ENCODE data around the gene BBS10. TPM values are rescaled to one million over a fixed set of nuclear protein-coding genes. Genes with fewer than 3 reads are reported as not detected.

The BBS10 gene
- total and polyA plus RNA-seq, 2 of the 13 experiments (the other 11 are each of a cell fraction or from before 2014, with no cell fraction given) = 4.9 to 7.4 TPM

DNA sequence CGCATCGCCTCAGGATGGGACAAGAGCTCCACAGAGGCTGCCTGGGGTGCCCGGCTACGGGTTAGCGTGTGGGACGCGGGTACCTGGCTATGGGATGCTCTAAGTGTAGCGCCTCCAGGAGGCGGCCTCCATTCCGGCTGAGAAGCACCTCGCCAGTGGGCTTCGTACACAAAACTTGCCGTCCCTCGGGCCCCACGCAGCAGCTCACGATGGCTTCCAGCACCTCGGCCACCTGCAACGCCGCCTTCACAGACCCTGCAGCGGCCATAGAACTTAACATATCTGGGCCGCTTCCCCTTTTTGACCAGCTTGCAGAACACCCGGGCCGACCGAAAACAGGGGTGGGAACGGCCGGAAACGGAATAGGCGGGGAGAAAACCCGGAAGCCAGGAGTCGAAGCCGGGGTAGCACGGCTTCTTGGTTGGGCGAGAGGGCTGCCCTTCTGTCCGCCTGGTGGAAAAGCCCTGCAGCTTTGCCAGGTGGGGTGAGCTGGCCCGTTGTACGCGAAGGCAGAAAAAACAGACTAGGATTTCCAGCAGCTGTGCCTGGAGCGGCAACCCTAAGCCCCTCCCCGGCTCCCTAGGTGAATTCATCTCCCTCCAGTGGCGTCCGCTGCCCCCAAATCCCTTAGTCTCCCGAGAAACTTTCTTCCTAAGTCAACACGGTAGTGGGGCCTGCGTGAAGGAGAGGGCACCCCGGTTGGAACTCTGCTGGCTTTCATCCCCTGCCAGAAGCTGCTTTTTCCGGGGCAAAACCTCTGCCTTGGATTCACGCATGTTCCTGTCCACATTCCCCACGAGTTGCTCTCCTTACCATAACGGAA, at the start of gene BBS10 (continued):
- peak; percentile 69; the same call in 1 of the 2 replicates for TF ChIP-seq E2F2 (CRISPR knock-in tag; IDR thresholded peaks at IDR 0.05; ENCODE audit: borderline replicate concordance)
- TF ChIP-seq ZNF749 (CRISPR knock-in tag; IDR thresholded peaks at IDR 0.05; ENCODE audit: borderline replicate concordance) = peak; percentile 75; the same call in 1 of the 2 replicates
- TF ChIP-seq SNAPC5 (CRISPR knock-in tag; IDR thresholded peaks at IDR 0.05; ENCODE audit: borderline replicate concordance) = no peak
- TF ChIP-seq ZNF501 (CRISPR knock-in tag; IDR thresholded peaks at IDR 0.05) = peak; percentile 90
- no peak for TF ChIP-seq ZNF660 (CRISPR knock-in tag; IDR thresholded peaks at IDR 0.05; ENCODE audit: borderline replicate concordance, low read depth)
- peak; percentile 60; the same call in 1 of the 2 replicates for TF ChIP-seq EEA1 (CRISPR knock-in tag; IDR thresholded peaks at IDR 0.05; ENCODE audit: borderline replicate concordance)
- no peak for TF ChIP-seq CHCHD3 (CRISPR knock-in tag; IDR thresholded peaks at IDR 0.05)
- no peak; the same call in 1 of the 2 replicates for TF ChIP-seq MEF2D (CRISPR knock-in tag; IDR thresholded peaks at IDR 0.05)
- no peak for TF ChIP-seq ZNF577 (CRISPR knock-in tag; IDR thresholded peaks at IDR 0.05; ENCODE audit: borderline replicate concordance, low read depth)
- TF ChIP-seq CENPX (CRISPR knock-in tag; IDR thresholded peaks at IDR 0.05) = no peak
- TF ChIP-seq ZNF687 (CRISPR knock-in tag; IDR thresholded peaks at IDR 0.05) = peak; percentile 94
- TF ChIP-seq REST (IDR thresholded peaks at IDR 0.05; ENCODE audit: borderline replicate concordance in 1 of 2, low read depth in 1 of 2, low read length in 2 of 2) = peak in 1 of 2 experiments; percentile 27; a peak in 1 of 4 replicates
- no peak for TF ChIP-seq SP1 (IDR thresholded peaks at IDR 0.05)
- TF ChIP-seq SP1 (CRISPR knock-in tag; IDR thresholded peaks at IDR 0.05) = no peak

All from HepG2 (cell line).